HG03469 (cell line): ENCODE results near the gene CR1L.
"Not testable (repeated sequence)": the region's sequence is repeated elsewhere in the genome, so short reads cannot be mapped to it uniquely, and the experiment has no call there.

Experiments
- ATAC-seq: cut with Tn5 transposase; IDR thresholded peaks from one replicate; pipeline ENCODE4 v1.9.1; 2021; ENCODE audit warnings: mild to moderate bottlenecking, moderate library complexity, moderate number of reproducible peaks; ENCODE audit not compliant: unreplicated experiment

CR1L gene

GRCh38 chr1:207766569-207766968 is 121.6 kb downstream of the CR1L start:
- no peak for ATAC-seq

GRCh38 chr1:207770514-207770913 is 125.6 kb downstream of the CR1L start:
- not testable (repeated sequence) for ATAC-seq
